ENCODE measurements around the gene DUSP8.

The DUSP8 gene

DNA sequence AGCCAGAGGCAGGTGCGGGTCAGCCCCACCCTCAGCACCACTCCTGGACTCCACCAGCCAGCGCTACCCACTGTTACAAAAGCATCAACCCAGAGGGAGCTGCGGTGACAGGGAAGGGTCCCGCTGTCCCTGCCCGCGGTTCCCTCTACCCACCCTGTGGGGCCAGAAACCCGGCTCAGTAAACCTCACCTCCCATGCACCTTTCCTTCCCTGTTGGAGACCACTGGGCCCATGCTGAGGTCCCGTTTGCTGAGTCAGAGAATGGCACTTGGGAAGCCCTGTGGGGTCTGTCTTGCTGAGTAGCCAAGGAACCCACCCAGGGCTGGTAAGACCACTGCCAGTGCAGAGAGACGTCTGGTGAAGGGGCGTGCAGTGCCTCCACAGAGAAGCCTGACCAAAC lies 43.4 kb downstream of the DUSP8 start:
- no peak for DNase-seq (ENCODE audit: low read depth, low spot score)
- no peak overlapping the region for H3K4me3 ChIP-seq
- H3K9me3 ChIP-seq (ENCODE audit: low read depth, low read length), result no peaks in the 10 kb centered on the region
- H3K27ac ChIP-seq, result no peak overlapping the region
- TF ChIP-seq FOXP2 (optimal IDR thresholded peaks at IDR 0.05; ENCODE audit: control extremely low read depth, extremely low read length, insufficient read depth), result no peak
- no peak for TF ChIP-seq POLR2AphosphoS5 (IDR thresholded peaks at IDR 0.05; ENCODE audit: borderline replicate concordance, low read depth, low read length)
- TF ChIP-seq EZH2 (IDR thresholded peaks at IDR 0.05), result no peak
- no peak overlapping the region for H3K9ac ChIP-seq (ENCODE audit: insufficient read length)
- H3K36me3 ChIP-seq (ENCODE audit: insufficient read depth, low read length), result no peaks in the 10 kb centered on the region

GRCh38 chr11:1526785-1527184 lies 45.3 kb downstream of the DUSP8 start:
- Histone ChIP-seq H3K9ac (ENCODE audit: insufficient read length) (no peak overlapping the region), H3K9me3 (ENCODE audit: low read depth, low read length) (no peaks in the 10 kb centered on the region), H3K4me3 (no peak overlapping the region), H3K27ac (no peak overlapping the region), H3K36me3 (ENCODE audit: insufficient read depth, low read length) (no peaks in the 10 kb centered on the region)
- no peak for DNase-seq (ENCODE audit: low read depth, low spot score)
- TF ChIP-seq FOXP2 (optimal IDR thresholded peaks at IDR 0.05; ENCODE audit: control extremely low read depth, extremely low read length, insufficient read depth) (no peak), POLR2AphosphoS5 (IDR thresholded peaks at IDR 0.05; ENCODE audit: borderline replicate concordance, low read depth, low read length) (no peak), EZH2 (IDR thresholded peaks at IDR 0.05) (no peak)

- H3K9ac ChIP-seq (ENCODE audit: insufficient read length), result no peak overlapping the region
- H3K9me3 ChIP-seq (ENCODE audit: low read depth, low read length), result no peaks in the 10 kb centered on the region
- H3K36me3 ChIP-seq (ENCODE audit: insufficient read depth, low read length), result no peaks in the 10 kb centered on the region
- DNase-seq (ENCODE audit: low read depth, low spot score), result no peak
- no peak for TF ChIP-seq POLR2AphosphoS5 (IDR thresholded peaks at IDR 0.05; ENCODE audit: borderline replicate concordance, low read depth, low read length)
- no peak for TF ChIP-seq EZH2 (IDR thresholded peaks at IDR 0.05)
- no peak for TF ChIP-seq FOXP2 (optimal IDR thresholded peaks at IDR 0.05; ENCODE audit: control extremely low read depth, extremely low read length, insufficient read depth)
- H3K27ac ChIP-seq, result no peak overlapping the region
- H3K4me3 ChIP-seq, result no peak overlapping the region
Measured at GRCh38 chr11:1523779-1524178, 48.3 kb downstream of the DUSP8 start.

- Histone ChIP-seq H3K36me3 (ENCODE audit: insufficient read depth, low read length) (no peaks in the 10 kb centered on the region), H3K9ac (ENCODE audit: insufficient read length) (no peak overlapping the region), H3K4me3 (no peak overlapping the region), H3K27ac (no peak overlapping the region), H3K9me3 (ENCODE audit: low read depth, low read length) (no peaks in the 10 kb centered on the region)
- no peak for TF ChIP-seq FOXP2 (optimal IDR thresholded peaks at IDR 0.05; ENCODE audit: control extremely low read depth, extremely low read length, insufficient read depth)
- no peak for DNase-seq (ENCODE audit: low read depth, low spot score)
Measured at GRCh38 chr11:1523077-1523476, 49.0 kb downstream of the DUSP8 start.

GRCh38 chr11:1522081-1522424 lies 50.0 kb downstream of the DUSP8 start:
- H3K27ac ChIP-seq, result no peak overlapping the region
- H3K36me3 ChIP-seq (ENCODE audit: insufficient read depth, low read length), result no peaks in the 10 kb centered on the region
- H3K9ac ChIP-seq (ENCODE audit: insufficient read length), result no peak overlapping the region
- DNase-seq (ENCODE audit: low read depth, low spot score), result no peak
- no peaks in the 10 kb centered on the region for H3K9me3 ChIP-seq (ENCODE audit: low read depth, low read length)
- no peak overlapping the region for H3K4me3 ChIP-seq
- TF ChIP-seq FOXP2 (optimal IDR thresholded peaks at IDR 0.05; ENCODE audit: control extremely low read depth, extremely low read length, insufficient read depth), result no peak
- no peak for TF ChIP-seq POLR2AphosphoS5 (IDR thresholded peaks at IDR 0.05; ENCODE audit: borderline replicate concordance, low read depth, low read length)
- no peak for TF ChIP-seq EZH2 (IDR thresholded peaks at IDR 0.05)

DNA sequence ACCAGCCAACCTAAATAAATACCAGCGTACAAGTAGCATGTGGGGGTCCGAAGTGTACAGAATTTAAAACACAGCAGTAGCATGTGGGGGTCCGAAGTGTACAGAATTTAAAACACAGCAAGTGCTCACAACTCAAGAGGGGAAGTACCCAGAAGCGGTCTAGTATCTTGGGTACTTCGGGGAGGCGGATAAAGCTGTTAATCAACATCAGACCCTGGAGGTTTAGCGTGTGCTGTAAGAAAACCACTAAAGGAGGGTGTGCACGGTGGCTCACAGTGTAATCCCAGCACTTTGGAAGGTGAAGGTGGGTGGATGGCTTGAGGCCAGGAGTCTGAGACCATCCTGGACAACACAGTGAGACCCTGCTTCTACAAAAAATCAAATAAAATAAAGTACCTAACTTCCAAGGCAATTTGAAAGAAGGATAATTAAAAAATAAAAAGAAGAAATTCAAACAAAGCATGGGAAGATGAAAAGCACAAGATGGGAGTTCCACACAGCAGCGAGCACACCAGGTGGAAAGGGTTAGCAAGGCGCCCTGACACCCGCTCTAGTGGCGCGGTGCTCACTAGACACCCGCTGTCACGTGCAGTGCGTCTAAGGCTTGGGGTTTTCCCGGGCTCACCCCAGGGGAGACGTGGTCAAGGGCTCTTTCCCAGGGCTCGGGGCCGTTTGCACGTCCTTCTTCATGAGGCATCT lies 50.5 kb downstream of the DUSP8 start:
- TF ChIP-seq EZH2 (IDR thresholded peaks at IDR 0.05), result no peak
- no peak for TF ChIP-seq FOXP2 (optimal IDR thresholded peaks at IDR 0.05; ENCODE audit: control extremely low read depth, extremely low read length, insufficient read depth)
- H3K9ac ChIP-seq (ENCODE audit: insufficient read length), result no peak overlapping the region
- no peak overlapping the region for H3K4me3 ChIP-seq
- DNase-seq (ENCODE audit: low read depth, low spot score), result no peak
- H3K36me3 ChIP-seq (ENCODE audit: insufficient read depth, low read length), result no peaks in the 10 kb centered on the region
- H3K9me3 ChIP-seq (ENCODE audit: low read depth, low read length), result no peaks in the 10 kb centered on the region
- no peak overlapping the region for H3K27ac ChIP-seq

- no peak for DNase-seq (ENCODE audit: low read depth, low spot score)
- no peak for TF ChIP-seq FOXP2 (optimal IDR thresholded peaks at IDR 0.05; ENCODE audit: control extremely low read depth, extremely low read length, insufficient read depth)
- TF ChIP-seq POLR2AphosphoS5 (IDR thresholded peaks at IDR 0.05; ENCODE audit: borderline replicate concordance, low read depth, low read length), result no peak
- no peak for TF ChIP-seq EZH2 (IDR thresholded peaks at IDR 0.05)
- no peak overlapping the region for H3K4me3 ChIP-seq
- no peak overlapping the region for H3K9ac ChIP-seq (ENCODE audit: insufficient read length)
- H3K36me3 ChIP-seq (ENCODE audit: insufficient read depth, low read length), result no peaks in the 10 kb centered on the region
- no peaks in the 10 kb centered on the region for H3K9me3 ChIP-seq (ENCODE audit: low read depth, low read length)
- H3K27ac ChIP-seq, result no peak overlapping the region
Measured at GRCh38 chr11:1520663-1521267, 51.3 kb downstream of the DUSP8 start.

DNA sequence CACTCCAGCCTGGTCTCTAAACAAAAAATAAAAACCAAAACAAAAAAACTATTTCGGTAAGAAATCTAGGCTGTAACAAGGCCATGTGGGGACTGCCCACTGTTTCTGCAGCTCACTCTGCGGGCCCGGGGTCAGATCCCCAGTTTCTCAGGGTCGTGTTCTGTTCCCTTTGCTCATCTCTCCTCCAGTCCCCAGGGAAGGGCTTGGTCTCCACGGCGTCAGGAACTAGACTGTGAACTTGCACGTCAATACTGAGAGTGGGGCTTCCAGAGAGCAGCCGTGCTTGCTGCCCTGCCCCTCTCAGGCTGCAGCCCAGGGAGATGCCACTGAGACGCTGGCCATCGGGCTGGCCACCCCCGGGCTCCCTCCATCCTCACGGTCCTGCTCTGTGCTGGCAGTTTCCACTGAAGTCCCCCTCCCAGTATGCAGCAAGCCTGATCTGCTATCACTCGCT lies 51.8 kb downstream of the DUSP8 start:
- DNase-seq (ENCODE audit: low read depth, low spot score), result no peak
- Histone ChIP-seq H3K27ac (no peak overlapping the region), H3K9ac (ENCODE audit: insufficient read length) (no peak overlapping the region), H3K9me3 (ENCODE audit: low read depth, low read length) (no peaks in the 10 kb centered on the region), H3K36me3 (ENCODE audit: insufficient read depth, low read length) (no peaks in the 10 kb centered on the region), H3K4me3 (no peak overlapping the region)
- TF ChIP-seq POLR2AphosphoS5 (IDR thresholded peaks at IDR 0.05; ENCODE audit: borderline replicate concordance, low read depth, low read length) (no peak), FOXP2 (optimal IDR thresholded peaks at IDR 0.05; ENCODE audit: control extremely low read depth, extremely low read length, insufficient read depth) (no peak), EZH2 (IDR thresholded peaks at IDR 0.05) (no peak)
